Nephron progenitor cell (in vitro differentiated cells): ENCODE measurements around the gene TCF7L2.

Source experiments
- DNase-seq: peaks from one replicate; pipeline ENCODE4 v3.0.0; 2021
- H3K27ac Mint-ChIP-seq: 2 replicates; pipeline ENCODE4 v1.8.0; 2021; ENCODE audit warnings: mild to moderate bottlenecking, moderate library complexity, mixed read lengths
- H3K27me3 Mint-ChIP-seq: 2 replicates; pipeline ENCODE4 v1.8.0; 2021; ENCODE audit warnings: mild to moderate bottlenecking, low read depth, mixed read lengths; ENCODE audit not compliant: poor library complexity
- H3K36me3 Mint-ChIP-seq: 2 replicates; pipeline ENCODE4 v1.8.0; 2021; ENCODE audit warnings: low read depth, mixed read lengths
- H3K4me1 Mint-ChIP-seq: 2 replicates; pipeline ENCODE4 v1.8.0; 2021; ENCODE audit warnings: mixed read lengths
- H3K4me3 Mint-ChIP-seq: 2 replicates; pipeline ENCODE4 v1.8.0; 2021; ENCODE audit warnings: mild to moderate bottlenecking, moderate library complexity, mixed read lengths
- H3K9me3 Mint-ChIP-seq: 2 replicates; pipeline ENCODE4 v1.8.0; 2021; ENCODE audit warnings: mild to moderate bottlenecking, moderate library complexity, mixed read lengths
- CTCF ChIP-seq: fragments of 200-600 bp; sonication (generic); IDR thresholded peaks from 2 replicates; pipeline ENCODE4 v1.5.0; 2021; ENCODE audit warnings: antibody characterized with exemption

TCF7L2 gene

DNA sequence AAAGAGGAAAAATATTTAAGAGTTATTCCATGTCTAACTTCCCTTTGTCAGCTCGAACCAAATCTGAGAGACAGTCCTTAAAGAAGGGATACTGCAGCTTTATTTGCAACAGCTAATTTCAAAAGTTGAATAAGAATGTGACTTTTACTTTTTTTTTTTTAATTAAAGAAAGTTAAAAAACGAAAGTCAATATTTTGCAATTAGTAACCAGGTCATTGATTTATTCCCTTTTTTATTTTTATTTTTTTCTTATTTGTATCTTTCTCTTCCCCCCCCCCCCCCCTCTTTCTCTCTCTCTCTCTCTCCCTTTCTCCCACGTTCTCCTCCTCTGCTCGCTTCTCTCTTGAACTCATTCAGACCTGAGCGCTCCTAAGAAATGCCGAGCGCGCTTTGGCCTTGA lies 209.5 kb downstream of the TCF7L2 start:
- TF ChIP-seq CTCF, result no peak
- Mint-ChIP-seq H3K27ac (no peak overlapping the region), H3K27me3 (peaks cover 12% of the 10 kb centered on the region), H3K4me3 (no peak overlapping the region), H3K4me1 (peaks cover 15% of the 10 kb centered on the region), H3K9me3 (no peaks in the 10 kb centered on the region), H3K36me3 (peaks cover 76% of the 10 kb centered on the region)
- DNase-seq, result no peak

DNA sequence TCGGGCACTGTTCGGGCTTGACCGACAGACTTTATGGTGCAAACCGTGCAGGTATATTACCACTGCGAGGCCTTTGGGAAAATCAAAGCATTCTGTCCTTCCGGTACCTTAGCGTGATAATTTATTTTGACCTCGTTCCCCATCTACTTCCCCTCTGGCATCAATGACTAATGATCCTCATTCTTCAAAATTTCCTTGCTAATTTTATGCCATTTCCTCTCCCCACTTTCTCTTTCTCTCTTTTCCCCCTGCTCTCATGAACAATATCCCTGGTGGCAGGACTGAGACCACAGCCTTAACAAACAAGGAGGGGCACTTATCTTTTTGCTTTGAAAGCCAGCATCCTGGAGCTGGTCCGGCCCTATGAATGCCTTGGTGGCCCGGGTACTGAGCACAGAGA lies 210.6 kb downstream of the TCF7L2 start:
- Mint-ChIP-seq H3K27me3 (peaks cover 10% of the 10 kb centered on the region), H3K4me3 (no peak overlapping the region), H3K36me3 (peaks cover 73% of the 10 kb centered on the region), H3K9me3 (no peaks in the 10 kb centered on the region), H3K27ac (peak overlapping the region; percentile 47), H3K4me1 (peaks cover 24% of the 10 kb centered on the region)
- no peak for TF ChIP-seq CTCF
- DNase-seq, result no peak

GRCh38 chr10:113161066-113161465 lies 211.0 kb downstream of the TCF7L2 start:
- Mint-ChIP-seq H3K9me3 (no peaks in the 10 kb centered on the region), H3K27ac (peak overlapping the region; percentile 47), H3K27me3 (peaks cover 10% of the 10 kb centered on the region), H3K4me1 (peaks cover 28% of the 10 kb centered on the region), H3K36me3 (peaks cover 75% of the 10 kb centered on the region), H3K4me3 (no peak overlapping the region)
- TF ChIP-seq CTCF, result no peak
- DNase-seq, result no peak

DNA sequence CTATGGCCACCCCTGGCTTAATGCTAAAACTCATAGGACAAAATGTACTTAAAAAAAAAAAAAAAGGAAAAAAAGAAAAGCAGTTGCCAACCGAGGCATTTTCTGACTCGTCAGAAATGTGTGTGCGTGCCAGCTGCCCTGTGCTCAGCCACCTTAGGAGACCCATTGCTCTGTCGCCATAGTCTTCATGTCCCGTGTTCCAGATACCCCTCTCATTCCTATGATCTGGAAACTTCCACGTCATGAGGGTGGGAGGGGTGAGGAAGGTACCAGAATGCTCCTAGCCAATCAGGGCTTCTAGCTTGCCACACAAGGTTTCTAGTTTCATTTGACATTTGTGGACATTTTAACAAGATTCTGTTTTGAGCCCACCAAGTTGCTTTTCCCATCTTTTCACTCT lies 212.9 kb downstream of the TCF7L2 start:
- no peak overlapping the region for H3K27ac Mint-ChIP-seq
- H3K36me3 Mint-ChIP-seq, result peaks cover 73% of the 10 kb centered on the region
- H3K27me3 Mint-ChIP-seq, result peaks cover 9% of the 10 kb centered on the region
- TF ChIP-seq CTCF, result no peak
- DNase-seq, result no peak
- no peaks in the 10 kb centered on the region for H3K9me3 Mint-ChIP-seq
- H3K4me1 Mint-ChIP-seq, result peaks cover 30% of the 10 kb centered on the region
- H3K4me3 Mint-ChIP-seq, result no peak overlapping the region

DNA sequence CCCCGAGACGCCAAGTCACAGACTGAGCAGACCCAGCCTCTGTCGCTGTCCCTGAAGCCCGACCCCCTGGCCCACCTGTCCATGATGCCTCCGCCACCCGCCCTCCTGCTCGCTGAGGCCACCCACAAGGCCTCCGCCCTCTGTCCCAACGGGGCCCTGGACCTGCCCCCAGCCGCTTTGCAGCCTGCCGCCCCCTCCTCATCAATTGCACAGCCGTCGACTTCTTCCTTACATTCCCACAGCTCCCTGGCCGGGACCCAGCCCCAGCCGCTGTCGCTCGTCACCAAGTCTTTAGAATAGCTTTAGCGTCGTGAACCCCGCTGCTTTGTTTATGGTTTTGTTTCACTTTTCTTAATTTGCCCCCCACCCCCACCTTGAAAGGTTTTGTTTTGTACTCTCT lies 215.6 kb downstream of the TCF7L2 start:
- H3K27me3 Mint-ChIP-seq, result peaks cover 5% of the 10 kb centered on the region
- peaks cover 68% of the 10 kb centered on the region for H3K36me3 Mint-ChIP-seq
- no peaks in the 10 kb centered on the region for H3K9me3 Mint-ChIP-seq
- peak; percentile 11 for DNase-seq
- H3K4me3 Mint-ChIP-seq, result no peak overlapping the region
- peak overlapping the region; percentile 49 for H3K27ac Mint-ChIP-seq
- TF ChIP-seq CTCF, result no peak
- peaks cover 28% of the 10 kb centered on the region for H3K4me1 Mint-ChIP-seq

DNA sequence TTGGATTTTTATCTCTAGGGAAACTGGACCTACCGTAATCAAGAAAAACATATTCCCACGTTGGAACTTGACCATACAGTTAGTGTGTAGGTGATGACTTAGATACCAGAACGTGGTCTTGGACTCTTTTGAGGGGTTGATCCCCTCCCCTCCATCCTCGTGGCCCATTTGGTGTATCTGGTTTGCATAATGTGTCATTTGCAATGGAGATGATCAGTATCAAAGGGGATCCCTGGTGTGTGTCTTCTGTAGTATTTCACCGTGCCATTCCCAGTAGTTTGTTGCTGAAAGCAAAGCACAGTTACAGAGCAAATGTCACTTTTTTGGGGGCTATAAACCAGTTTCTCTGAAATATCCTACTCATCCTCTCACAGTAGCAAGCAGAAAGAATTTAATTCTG lies 217.7 kb downstream of the TCF7L2 start:
- Mint-ChIP-seq H3K27ac (no peak overlapping the region), H3K9me3 (no peaks in the 10 kb centered on the region), H3K27me3 (peaks cover 3% of the 10 kb centered on the region), H3K4me3 (no peak overlapping the region), H3K36me3 (peaks cover 54% of the 10 kb centered on the region), H3K4me1 (peaks cover 26% of the 10 kb centered on the region)
- TF ChIP-seq CTCF, result no peak
- no peak for DNase-seq
